PC-3 (cell line): ENCODE data around the gene EIF4A3. TPM values are rescaled to one million over a fixed set of nuclear protein-coding genes. Genes with fewer than 3 reads are reported as not detected.

Experiments
- ATAC-seq: fragments of 200-7000 bp; cut with Tn5 transposase; 2 replicates; pipeline ENCODE4 v1.9.1; 2020; ENCODE audit warnings: mild to moderate bottlenecking, moderate library complexity
- BruUV-seq: library from RNA; stranded (reverse); fragments of 400-500 nt; replicated peaks from 2 replicates; lab custom pipeline; 2021; lab: Mats Ljungman, UMichigan
- CTCF ChIA-PET: fragments of 300-600 bp; sonication (Branson Sonifier 250); formaldehyde crosslinking; loops from one replicate; lab custom pipeline; 2022; ENCODE audit warnings: antibody characterized with exemption; lab: Charles Lee
- POLR2A ChIA-PET: fragments of 300-600 bp; sonication (Branson Sonifier 250); formaldehyde crosslinking; loops from one replicate; lab custom pipeline; 2022; ENCODE audit warnings: antibody characterized with exemption; ENCODE audit not compliant: unreplicated experiment; lab: Charles Lee
- DNase-seq: peaks from one replicate; pipeline ENCODE4 v3.0.0-alpha.2; 2015
- H2AFZ ChIP-seq: fragments of 300-600 bp; sonication (generic); 2 replicates; pipeline ENCODE4 v1.6.0; 2016; ENCODE audit warnings: antibody characterized with exemption, low read length
- H3F3A ChIP-seq: fragments of 300-600 bp; sonication (generic); one replicate; pipeline ENCODE4 v1.6.0; 2017; ENCODE audit warnings: antibody characterized with exemption, low read length, control low read depth, mild to moderate bottlenecking; ENCODE audit not compliant: unreplicated experiment
- H3K27ac ChIP-seq: fragments of 300-600 bp; sonication (generic); 2 replicates; pipeline ENCODE4 v1.5.1; 2016; ENCODE audit warnings: mild to moderate bottlenecking, low read length
- H3K27me3 ChIP-seq: fragments of 300-600 bp; sonication (generic); 2 replicates; pipeline ENCODE4 v1.6.1; 2016; ENCODE audit warnings: low read length, mixed read lengths
- H3K36me3 ChIP-seq: fragments of 300-600 bp; sonication (generic); 2 replicates; pipeline ENCODE4 v1.6.1; 2016; ENCODE audit warnings: low read depth, mixed run types, low read length, mixed read lengths
- H3K4me1 ChIP-seq: fragments of 300-600 bp; sonication (generic); 2 replicates; pipeline ENCODE4 v1.5.1; 2016; ENCODE audit warnings: low read length; ENCODE audit not compliant: insufficient read depth
- H3K4me2 ChIP-seq: fragments of 300-600 bp; sonication (generic); 2 replicates; pipeline ENCODE4 v1.6.0; 2016; ENCODE audit warnings: low read length
- H3K4me3 ChIP-seq: fragments of 300-600 bp; sonication (generic); 2 replicates; pipeline ENCODE4 v1.5.1; 2016; ENCODE audit warnings: mild to moderate bottlenecking, low read length, mixed read lengths
- H3K79me2 ChIP-seq: fragments of 300-600 bp; sonication (generic); 2 replicates; pipeline ENCODE4 v1.6.1; 2017; ENCODE audit warnings: low read length, mixed read lengths
- H3K9ac ChIP-seq: fragments of 300-600 bp; sonication (generic); 2 replicates; pipeline ENCODE4 v1.6.0; 2016; ENCODE audit warnings: mild to moderate bottlenecking, low read length
- H3K9me2 ChIP-seq: fragments of 300-600 bp; sonication (generic); replicated peaks from 2 replicates; pipeline ENCODE4 v1.6.1; 2016; ENCODE audit warnings: mixed run types, low read length, mixed read lengths
- H3K9me3 ChIP-seq: fragments of 300-600 bp; sonication (generic); 2 replicates; pipeline ENCODE4 v1.6.1; 2016; ENCODE audit warnings: low read length, mixed read lengths
- H4K20me1 ChIP-seq: fragments of 300-600 bp; sonication (generic); 2 replicates; pipeline ENCODE4 v1.6.1; 2016; ENCODE audit warnings: low read length, mixed read lengths
- CTCF ChIP-seq: fragments of 300-600 bp; sonication (generic); conservative IDR thresholded peaks from 2 replicates; pipeline ENCODE4 v1.5.1; 2017; ENCODE audit warnings: antibody characterized with exemption, low read depth, mild to moderate bottlenecking, low read length
- EZH2 ChIP-seq: fragments of 300-600 bp; sonication (generic); IDR thresholded peaks from one replicate; pipeline ENCODE4 v1.6.1; 2017; ENCODE audit warnings: antibody characterized with exemption, mild to moderate bottlenecking, low read length; ENCODE audit not compliant: unreplicated experiment
- EZH2phosphoT487 ChIP-seq: fragments of 300-600 bp; sonication (generic); IDR thresholded peaks from 2 replicates; pipeline ENCODE4 v1.6.1; 2018; ENCODE audit warnings: mild to moderate bottlenecking, antibody characterized with exemption, low read length, borderline replicate concordance
- intact Hi-C: fragments of 100-400 bp; cut with micrococcal nuclease; formaldehyde crosslinking; loops from 2 replicates; pipeline ENCODE4 v1.9.0; 2023
- total RNA-seq: library from RNA; depleted of rRNA; stranded (reverse); fragments of >200 nt; gene quantifications from 2 replicates; pipeline ENCODE4 v1.2.3, GENCODE V29; 2014

EIF4A3 gene
- total RNA-seq, 1 experiment from 2014 or later = 167 TPM

- ATAC-seq = no peak
- POLR2A ChIA-PET = no interaction called here
- intact Hi-C loops = no loop called here
Measured at GRCh38 chr17:80185968-80186367, 39.0 kb upstream of the EIF4A3 start.

GRCh38 chr17:80184423-80184714 lies 37.4 kb upstream of the EIF4A3 start:
- Histone ChIP-seq H3K27ac (no peak overlapping the region), H3K4me2 (no peak overlapping the region), H3F3A (no peaks in the 10 kb centered on the region), H3K9me2 (no peaks in the 10 kb centered on the region), H3K9me3 (no peaks in the 10 kb centered on the region), H3K9ac (no peak overlapping the region), H3K27me3 (no peaks in the 10 kb centered on the region), H3K4me1 (peaks cover 13% of the 10 kb centered on the region), H2AFZ (no peak overlapping the region), H3K36me3 (no peaks in the 10 kb centered on the region), H3K79me2 (no peaks in the 10 kb centered on the region), H3K4me3 (no peak overlapping the region), H4K20me1 (no peaks in the 10 kb centered on the region)
- TF ChIP-seq CTCF = no peak
- TF ChIP-seq EZH2phosphoT487 = no peak
- TF ChIP-seq EZH2 = no peak
- intact Hi-C loops = no loop called here
- no peak for ATAC-seq
- POLR2A ChIA-PET = no interaction called here
- CTCF ChIA-PET = no interaction called here
- no TSS peak for BruUV-seq
- no peak for DNase-seq

More at GRCh38 chr17:80185968-80186367, 39.0 kb upstream of the EIF4A3 start:
- H3K27me3 ChIP-seq = no peaks in the 10 kb centered on the region
- no peaks in the 10 kb centered on the region for H3F3A ChIP-seq
- H3K9me3 ChIP-seq = no peaks in the 10 kb centered on the region
- TF ChIP-seq EZH2 (no peak), CTCF (no peak), EZH2phosphoT487 (no peak)
- H3K4me2 ChIP-seq = no peak overlapping the region
- H3K27ac ChIP-seq = no peak overlapping the region
- H3K4me3 ChIP-seq = no peak overlapping the region
- BruUV-seq = no TSS peak
- no peaks in the 10 kb centered on the region for H3K79me2 ChIP-seq
- H2AFZ ChIP-seq = no peak overlapping the region
- H3K4me1 ChIP-seq = peaks cover 13% of the 10 kb centered on the region
- H3K9me2 ChIP-seq = no peaks in the 10 kb centered on the region
- H3K36me3 ChIP-seq = no peaks in the 10 kb centered on the region
- no peak for DNase-seq
- no peak overlapping the region for H3K9ac ChIP-seq
- CTCF ChIA-PET = no interaction called here
- H4K20me1 ChIP-seq = no peaks in the 10 kb centered on the region

GRCh38 chr17:80183581-80184422 lies 36.9 kb upstream of the EIF4A3 start:
- H3K79me2 ChIP-seq = no peaks in the 10 kb centered on the region
- H3K9me3 ChIP-seq = no peaks in the 10 kb centered on the region
- no peak overlapping the region for H3K27ac ChIP-seq
- no peak overlapping the region for H3K4me2 ChIP-seq
- no peaks in the 10 kb centered on the region for H3K9me2 ChIP-seq
- ChIA-PET CTCF (no interaction called here), POLR2A (no interaction called here)
- H3K4me1 ChIP-seq = peaks cover 13% of the 10 kb centered on the region
- intact Hi-C loops = no loop called here
- no peaks in the 10 kb centered on the region for H3K36me3 ChIP-seq
- H2AFZ ChIP-seq = no peak overlapping the region
- H4K20me1 ChIP-seq = no peaks in the 10 kb centered on the region
- DNase-seq (no peak), ATAC-seq (no peak)
- no peaks in the 10 kb centered on the region for H3F3A ChIP-seq
- no peaks in the 10 kb centered on the region for H3K27me3 ChIP-seq
- no peak overlapping the region for H3K4me3 ChIP-seq
- H3K9ac ChIP-seq = no peak overlapping the region
- TF ChIP-seq EZH2phosphoT487 (no peak), CTCF (no peak), EZH2 (no peak)
- BruUV-seq = no TSS peak
